ENCODE results near the gene KRT85. TPM values are rescaled to one million over a fixed set of nuclear protein-coding genes. Genes with fewer than 3 reads are reported as not detected.

The KRT85 gene
- total RNA-seq, 1 experiment from 2014 or later: not detected

- BruUV-seq (replicated peaks): no TSS peak
- H3K27ac ChIP-seq (ENCODE audit: low read depth, low read length, poor library complexity, severe bottlenecking): no peak overlapping the region
- DNase-seq (ENCODE audit: low spot score): no peak
Observed at GRCh38 chr12:52371716-52372115, 4.4 kb upstream of the KRT85 start.

GRCh38 chr12:52370926-52371608, 3.8 kb upstream of the KRT85 start:
- ChIA-PET POLR2A (ENCODE audit: low non-redundant PET) (no interaction called here), CTCF (interaction anchor here (1.1 kb wide), 1 partner anchor 223 kb away, joined by 3 read pairs; no protein-coding TSS in a partner anchor)
- DNase-seq (ENCODE audit: low spot score): no peak
- H3K4me3 ChIP-seq (ENCODE audit: low read depth, low read length, poor library complexity, severe bottlenecking): no peak overlapping the region
- BruUV-seq (replicated peaks): no TSS peak
- intact Hi-C loops (cut with micrococcal nuclease; ENCODE audit: unreplicated experiment): loop anchor here (5.0 kb wide), 2 partner anchors 501 to 611 kb away; no protein-coding TSS in a partner anchor
- no peak overlapping the region for H3K27ac ChIP-seq (ENCODE audit: low read depth, low read length, poor library complexity, severe bottlenecking)
- no peaks in the 10 kb centered on the region for H3K36me3 ChIP-seq (ENCODE audit: insufficient read depth, low read length, poor library complexity, severe bottlenecking)
- no peaks in the 10 kb centered on the region for H3K9me3 ChIP-seq (ENCODE audit: low read depth, low read length, poor library complexity, severe bottlenecking)
- no peak for TF ChIP-seq EZH2 (IDR thresholded peaks at IDR 0.05; ENCODE audit: borderline replicate concordance, low read depth, low read length, poor library complexity, severe bottlenecking)
- TF ChIP-seq CTCF (conservative IDR thresholded peaks at IDR 0.05; ENCODE audit: low read depth, low read length): no peak
- no peaks in the 10 kb centered on the region for H3K4me1 ChIP-seq (ENCODE audit: insufficient read depth, low read length, poor library complexity, severe bottlenecking)
- H3K27me3 ChIP-seq (replicated peaks; ENCODE audit: insufficient read depth, low read depth, low read length, poor library complexity): no peaks in the 10 kb centered on the region

More at GRCh38 chr12:52371716-52372115, 4.4 kb upstream of the KRT85 start:
- intact Hi-C loops (cut with micrococcal nuclease; ENCODE audit: unreplicated experiment): loop anchor here (5.0 kb wide), 2 partner anchors 501 to 611 kb away; no protein-coding TSS in a partner anchor
- Histone ChIP-seq H3K4me3 (ENCODE audit: low read depth, low read length, poor library complexity, severe bottlenecking) (no peak overlapping the region), H3K9me3 (ENCODE audit: low read depth, low read length, poor library complexity, severe bottlenecking) (no peaks in the 10 kb centered on the region), H3K27me3 (replicated peaks; ENCODE audit: insufficient read depth, low read depth, low read length, poor library complexity) (no peaks in the 10 kb centered on the region), H3K36me3 (ENCODE audit: insufficient read depth, low read length, poor library complexity, severe bottlenecking) (no peaks in the 10 kb centered on the region), H3K4me1 (ENCODE audit: insufficient read depth, low read length, poor library complexity, severe bottlenecking) (no peaks in the 10 kb centered on the region)
- POLR2A ChIA-PET (ENCODE audit: low non-redundant PET): no interaction called here
- CTCF ChIA-PET: interaction anchor here (1.1 kb wide), 1 partner anchor 224 kb away, joined by 3 read pairs; no protein-coding TSS in a partner anchor
- TF ChIP-seq EZH2 (IDR thresholded peaks at IDR 0.05; ENCODE audit: borderline replicate concordance, low read depth, low read length, poor library complexity, severe bottlenecking) (no peak), CTCF (conservative IDR thresholded peaks at IDR 0.05; ENCODE audit: low read depth, low read length) (no peak)

- Histone ChIP-seq H3K4me1 (ENCODE audit: insufficient read depth, low read length, poor library complexity, severe bottlenecking) (no peaks in the 10 kb centered on the region), H3K27ac (ENCODE audit: low read depth, low read length, poor library complexity, severe bottlenecking) (no peak overlapping the region), H3K27me3 (replicated peaks; ENCODE audit: insufficient read depth, low read depth, low read length, poor library complexity) (no peaks in the 10 kb centered on the region), H3K9me3 (ENCODE audit: low read depth, low read length, poor library complexity, severe bottlenecking) (no peaks in the 10 kb centered on the region), H3K36me3 (ENCODE audit: insufficient read depth, low read length, poor library complexity, severe bottlenecking) (no peaks in the 10 kb centered on the region), H3K4me3 (ENCODE audit: low read depth, low read length, poor library complexity, severe bottlenecking) (no peak overlapping the region)
- intact Hi-C loops (cut with micrococcal nuclease; ENCODE audit: unreplicated experiment): loop anchor here (5.0 kb wide), 2 partner anchors 502 to 612 kb away; no protein-coding TSS in a partner anchor
- no TSS peak for BruUV-seq (replicated peaks)
- DNase-seq (ENCODE audit: low spot score): no peak
- ChIA-PET POLR2A (ENCODE audit: low non-redundant PET) (no interaction called here), CTCF (interaction anchor here (0.6 kb wide), 1 partner anchor 608 kb away, joined by 4 read pairs; no protein-coding TSS in a partner anchor)
- TF ChIP-seq CTCF (conservative IDR thresholded peaks at IDR 0.05; ENCODE audit: low read depth, low read length): no peak
- TF ChIP-seq EZH2 (IDR thresholded peaks at IDR 0.05; ENCODE audit: borderline replicate concordance, low read depth, low read length, poor library complexity, severe bottlenecking): no peak
Observed at GRCh38 chr12:52369809-52370208, 2.5 kb upstream of the KRT85 start.

Data from A673 (cell line).